LoVo (cell line): Measurements from ENCODE around the gene CCDC88C.

ENCODE experiments used
- DNase-seq: peaks from one replicate; pipeline ENCODE4 v3.0.0-alpha.2; 2016; ENCODE audit warnings: low spot score

Gene CCDC88C

GRCh38 chr14:91366749-91367148 lies 50.9 kb downstream of the CCDC88C start:
- DNase-seq, result no peak

DNA sequence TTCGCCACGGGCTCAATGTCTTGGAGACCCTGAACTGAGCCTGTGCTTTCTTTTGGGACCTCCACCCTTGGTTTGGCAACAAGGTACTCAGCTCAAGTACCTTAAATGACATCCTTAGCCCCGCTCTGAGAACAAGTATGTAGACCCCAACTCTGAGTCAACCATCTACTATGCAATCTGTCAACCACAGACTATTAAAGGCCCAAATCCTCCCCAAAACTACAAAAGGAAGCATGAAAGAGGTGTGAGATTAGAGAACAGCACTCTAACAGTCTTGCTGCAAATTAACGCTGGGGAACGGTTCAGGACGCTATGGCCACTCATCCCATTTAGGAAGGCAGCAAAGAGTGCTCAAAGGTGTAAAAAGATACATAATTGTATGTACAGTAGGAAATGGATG lies 52.1 kb downstream of the CCDC88C start:
- no peak for DNase-seq

DNA sequence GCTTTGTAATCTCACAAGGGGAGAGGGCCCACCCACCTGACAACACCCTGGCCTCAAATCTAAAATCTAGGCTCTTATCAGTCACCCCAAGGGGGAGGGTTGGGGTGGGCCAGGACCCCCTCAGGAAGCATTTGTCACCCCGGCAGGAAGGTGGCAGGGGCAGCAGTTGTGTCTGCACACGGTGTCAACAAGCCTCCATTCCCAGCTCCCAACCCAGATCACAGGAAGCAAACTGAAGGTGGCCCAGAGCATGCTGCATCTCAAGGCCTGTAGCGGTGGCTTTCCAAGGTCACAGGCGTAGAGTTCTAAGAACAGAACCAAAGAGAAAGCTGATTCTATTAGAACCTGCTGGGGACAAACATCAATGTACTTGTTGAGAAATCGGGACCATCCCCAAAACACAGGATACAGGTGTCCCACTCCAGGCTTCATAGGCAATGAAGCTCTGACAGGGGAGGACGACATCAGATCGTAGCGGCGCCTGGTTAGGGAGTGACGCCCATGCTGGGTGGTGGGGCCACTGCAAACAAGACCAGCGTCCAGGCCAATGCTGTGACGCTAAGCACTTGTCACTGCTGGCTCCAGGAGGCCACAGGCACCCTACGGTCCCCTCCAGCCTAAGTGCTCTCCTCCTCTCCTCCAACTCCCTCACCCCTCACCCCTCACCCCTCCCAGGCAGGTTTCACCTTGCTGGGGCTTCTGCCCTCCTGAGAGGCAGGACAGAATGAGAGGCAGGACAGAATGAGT lies 52.9 kb downstream of the CCDC88C start:
- no peak for DNase-seq

GRCh38 chr14:91363776-91364523 lies 53.7 kb downstream of the CCDC88C start:
- no peak for DNase-seq

- DNase-seq, result no peak
These were observed 56.3 kb downstream of the CCDC88C start for GRCh38 chr14:91361233-91361811.

DNA sequence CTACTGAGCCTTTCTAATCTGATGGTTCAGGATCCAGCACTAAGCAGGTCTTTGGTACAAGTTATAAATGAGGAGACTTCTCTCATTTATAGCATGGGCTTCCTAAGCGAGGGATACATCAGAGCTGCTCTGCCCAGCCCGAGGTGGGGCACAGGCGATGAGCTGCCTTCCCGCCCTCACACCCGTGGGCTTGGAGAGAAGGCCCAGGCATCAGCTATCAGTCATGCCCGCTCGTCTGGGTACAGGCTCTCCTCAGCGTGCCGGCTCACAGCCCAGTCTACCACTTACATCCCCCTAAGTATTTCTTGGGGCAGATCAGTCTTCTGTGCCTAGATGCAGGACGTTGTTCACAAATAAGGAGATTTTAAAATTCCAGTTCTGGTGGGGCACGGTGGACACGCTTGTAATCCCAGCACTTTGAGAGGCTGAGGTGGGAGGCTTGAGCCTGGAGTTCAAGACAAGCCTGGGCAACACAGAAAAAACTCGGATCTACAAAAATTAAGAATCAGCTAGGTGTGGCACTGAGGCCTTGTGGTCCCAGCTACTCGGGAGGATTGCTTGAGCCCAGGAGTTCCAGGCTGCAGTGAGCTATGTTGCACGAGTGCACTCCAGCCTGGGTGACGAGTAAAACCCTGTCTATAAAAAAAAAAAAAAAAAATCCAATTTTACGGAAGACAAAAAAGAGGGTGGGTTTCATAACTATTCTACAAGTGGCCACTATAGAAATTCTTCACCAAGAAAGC lies 57.0 kb downstream of the CCDC88C start:
- no peak for DNase-seq

GRCh38 chr14:91358654-91359220 lies 58.9 kb downstream of the CCDC88C start:
- no peak for DNase-seq

DNA sequence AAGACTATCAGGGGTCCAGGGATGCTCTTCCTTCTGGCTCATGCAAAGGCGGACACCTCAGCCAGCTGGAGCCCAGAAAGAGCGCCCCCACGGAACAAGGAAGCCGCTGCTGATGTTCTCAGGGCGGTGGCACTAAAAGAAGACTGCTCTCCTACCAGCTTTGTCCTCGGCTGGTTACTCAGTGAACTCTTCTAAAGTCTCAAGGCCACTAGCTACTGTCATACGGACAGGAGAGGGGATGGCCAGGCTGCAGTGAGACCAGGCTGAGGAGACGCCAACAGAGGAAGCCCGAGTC lies 59.6 kb downstream of the CCDC88C start:
- DNase-seq, result no peak

GRCh38 chr14:91357272-91358024 lies 60.2 kb downstream of the CCDC88C start:
- no peak for DNase-seq

GRCh38 chr14:91356181-91356763 lies 61.3 kb downstream of the CCDC88C start:
- DNase-seq, result no peak

DNA sequence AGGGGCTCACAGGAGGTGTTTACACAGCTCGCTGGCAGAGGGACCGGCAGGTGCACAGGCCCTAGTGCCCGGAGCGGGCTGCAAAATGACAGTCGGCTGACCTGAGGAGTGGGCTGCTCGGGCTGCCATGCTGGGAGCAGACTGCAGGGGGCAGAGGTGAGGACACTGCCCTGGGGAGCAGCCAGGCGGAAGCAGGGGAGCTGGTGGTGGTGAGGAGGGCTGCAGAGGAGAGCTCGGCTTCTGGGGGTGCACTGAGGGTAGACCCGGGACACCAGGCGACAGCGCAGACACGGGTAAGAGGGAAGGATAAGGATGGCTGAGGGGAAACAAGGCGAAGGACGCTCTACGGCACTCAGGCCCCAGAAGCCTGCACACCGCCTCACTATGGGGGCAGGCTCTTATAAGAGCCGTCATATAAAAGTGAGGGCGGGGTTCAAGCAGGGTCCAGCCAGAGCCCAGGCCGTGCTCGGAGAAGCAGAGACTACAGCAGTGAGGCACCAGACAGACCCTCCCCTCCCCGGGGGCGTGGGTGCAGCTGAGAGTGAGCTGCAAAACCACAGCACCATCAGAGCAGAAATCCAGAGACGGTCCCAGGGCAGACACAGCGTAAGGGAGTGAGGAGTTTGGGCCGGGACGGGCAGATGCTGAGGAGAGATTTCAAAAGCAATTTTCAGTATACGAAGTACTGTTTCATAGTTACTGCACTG lies 62.5 kb downstream of the CCDC88C start:
- DNase-seq, result no peak

DNA sequence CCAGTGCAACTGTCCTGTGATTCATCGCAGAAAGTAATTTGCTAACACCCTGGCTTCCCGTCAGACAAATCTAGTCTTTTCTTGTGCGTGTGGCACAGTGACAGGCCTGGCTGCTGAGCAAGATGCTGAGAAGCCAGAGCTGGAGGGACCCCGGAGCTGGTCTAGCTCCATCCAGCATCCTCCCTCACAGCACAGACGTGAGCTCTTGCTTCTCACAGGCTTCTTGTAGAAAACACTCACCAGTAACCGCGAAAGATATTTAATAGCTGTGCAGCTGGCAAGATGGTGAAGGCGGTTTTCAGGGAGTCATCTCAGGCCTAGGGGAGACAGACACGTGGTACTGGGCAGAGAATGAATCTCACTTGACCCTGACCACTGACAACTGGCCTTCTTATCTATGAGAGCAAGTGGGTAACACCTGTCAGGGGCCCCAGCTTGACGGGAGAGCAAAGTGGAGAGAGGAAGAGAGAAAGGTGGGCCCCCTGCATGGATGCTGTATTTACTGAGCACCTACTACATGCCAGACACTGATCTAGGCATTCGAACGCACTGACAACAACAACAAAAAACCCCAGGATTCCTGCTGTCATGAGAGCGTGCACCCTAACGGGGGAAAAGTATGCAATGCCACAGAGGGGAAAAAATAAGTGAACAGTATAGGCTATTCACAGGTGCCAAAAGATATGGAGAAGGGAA lies 63.3 kb downstream of the CCDC88C start:
- DNase-seq, result no peak

DNA sequence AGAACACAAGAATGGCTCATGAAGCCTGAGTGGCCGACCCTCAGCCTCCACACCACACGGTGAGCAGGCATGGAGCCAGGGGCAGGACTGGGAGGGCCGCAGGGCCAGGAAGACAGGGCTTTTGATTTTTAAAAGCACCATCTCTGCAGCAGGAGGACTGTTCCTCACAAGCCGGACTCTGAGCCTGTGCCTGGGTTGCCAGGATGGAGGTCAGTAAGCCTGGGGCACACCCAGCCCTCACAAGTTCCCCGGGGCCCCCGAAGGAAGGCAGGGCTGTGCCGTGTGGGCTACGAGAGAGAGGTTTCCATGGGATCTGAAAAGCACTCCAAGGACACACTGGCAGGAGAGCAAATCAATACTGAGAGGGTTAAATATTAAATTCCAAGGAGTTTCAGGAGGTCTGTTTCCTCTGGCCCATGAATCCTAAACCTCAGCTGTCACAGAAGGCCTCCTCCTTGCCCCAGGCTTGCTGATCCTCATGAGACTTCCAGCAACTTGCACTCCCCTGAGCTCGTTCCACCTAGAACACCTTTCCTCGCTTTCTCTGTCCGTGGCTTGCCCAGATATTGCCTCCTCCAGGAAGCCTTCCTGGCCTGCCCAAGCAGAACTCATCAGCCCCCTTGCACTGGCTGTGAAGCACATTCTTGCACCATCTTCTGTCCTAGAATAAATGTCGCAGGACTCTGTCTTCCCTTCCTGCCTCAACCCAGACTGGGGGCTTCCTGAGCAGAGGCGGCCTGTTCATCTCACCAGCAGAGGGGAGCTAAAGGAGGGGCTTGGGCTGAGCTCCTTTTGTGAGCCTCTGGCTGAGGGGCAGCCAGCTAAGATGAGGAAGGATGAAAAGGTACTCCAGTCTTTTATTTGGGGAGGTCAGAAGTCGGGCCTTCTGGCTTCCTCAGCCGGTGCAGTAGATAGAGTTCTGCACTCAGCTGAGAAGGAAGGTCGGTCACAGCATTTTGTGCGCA lies 64.6 kb downstream of the CCDC88C start:
- DNase-seq, result no peak

DNA sequence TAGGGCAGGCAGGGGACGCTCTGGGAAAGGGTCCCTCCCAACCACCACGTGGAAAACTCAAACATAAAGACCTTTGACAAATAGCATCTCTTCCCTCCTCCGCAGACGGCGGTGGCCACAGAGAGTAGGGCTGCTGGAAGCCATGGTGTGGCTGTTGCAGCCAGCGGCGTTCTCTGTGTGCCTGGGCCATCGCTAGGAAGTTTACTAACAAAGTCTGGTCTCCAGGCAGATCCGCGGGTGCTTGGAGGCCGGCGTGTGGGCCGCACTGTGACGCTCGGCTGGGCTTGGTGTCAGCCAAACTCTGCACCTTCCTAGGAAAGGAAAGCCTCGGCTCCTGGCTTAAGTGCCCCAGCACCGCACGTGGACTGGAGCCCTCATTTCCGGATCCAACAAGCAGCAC lies 65.6 kb downstream of the CCDC88C start:
- DNase-seq, result no peak

DNA sequence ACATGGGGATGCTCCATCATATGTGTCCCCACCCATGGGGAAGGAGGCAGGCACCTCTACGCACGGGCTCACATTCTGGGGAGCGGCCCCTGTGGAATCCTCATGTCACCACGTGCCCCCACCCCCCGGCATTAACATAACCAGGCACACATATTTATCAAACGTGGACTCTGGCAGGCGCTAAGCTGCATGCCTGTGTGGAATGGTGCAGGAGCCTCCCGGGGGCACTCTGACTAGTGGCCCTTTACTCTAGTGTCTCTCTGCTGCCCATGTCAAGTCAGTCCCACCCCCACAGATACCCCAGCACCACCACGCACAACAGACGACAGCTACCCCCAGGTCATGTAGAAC lies 66.1 kb downstream of the CCDC88C start:
- no peak for DNase-seq

DNA sequence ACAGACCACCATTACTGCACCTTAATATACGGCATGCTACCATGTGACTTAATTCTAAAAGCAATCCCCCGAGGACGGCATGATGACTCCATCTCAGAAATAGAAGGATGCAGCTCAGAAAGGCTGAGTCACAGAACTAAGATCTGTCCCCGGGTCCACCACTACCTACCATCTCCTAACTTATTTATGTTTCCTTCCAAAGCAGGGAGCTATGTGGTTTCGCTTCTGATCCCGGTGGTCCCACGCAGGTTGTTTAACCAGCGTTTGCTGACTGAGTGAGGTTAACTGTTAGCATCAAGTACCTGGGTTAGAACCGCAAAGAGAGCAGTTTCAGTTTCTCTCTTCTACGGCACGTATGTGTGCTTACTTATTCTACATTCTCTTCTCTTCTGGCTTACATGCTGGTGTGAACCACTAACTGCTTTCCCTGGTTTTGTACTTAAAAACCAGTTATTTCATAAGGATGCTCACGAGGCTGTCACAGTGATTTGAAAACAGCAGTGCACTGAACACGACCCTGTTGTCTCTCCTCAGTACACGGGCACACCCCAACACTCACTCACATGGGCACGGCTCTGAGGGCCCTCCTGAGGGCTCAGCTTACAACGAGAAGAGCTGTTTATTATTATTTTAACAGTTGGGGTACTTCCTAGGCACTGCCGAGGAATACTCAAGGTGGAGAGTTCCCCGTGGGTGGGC lies 66.7 kb downstream of the CCDC88C start:
- no peak for DNase-seq

GRCh38 chr14:91350483-91350812 lies 67.2 kb downstream of the CCDC88C start:
- DNase-seq, result no peak

DNA sequence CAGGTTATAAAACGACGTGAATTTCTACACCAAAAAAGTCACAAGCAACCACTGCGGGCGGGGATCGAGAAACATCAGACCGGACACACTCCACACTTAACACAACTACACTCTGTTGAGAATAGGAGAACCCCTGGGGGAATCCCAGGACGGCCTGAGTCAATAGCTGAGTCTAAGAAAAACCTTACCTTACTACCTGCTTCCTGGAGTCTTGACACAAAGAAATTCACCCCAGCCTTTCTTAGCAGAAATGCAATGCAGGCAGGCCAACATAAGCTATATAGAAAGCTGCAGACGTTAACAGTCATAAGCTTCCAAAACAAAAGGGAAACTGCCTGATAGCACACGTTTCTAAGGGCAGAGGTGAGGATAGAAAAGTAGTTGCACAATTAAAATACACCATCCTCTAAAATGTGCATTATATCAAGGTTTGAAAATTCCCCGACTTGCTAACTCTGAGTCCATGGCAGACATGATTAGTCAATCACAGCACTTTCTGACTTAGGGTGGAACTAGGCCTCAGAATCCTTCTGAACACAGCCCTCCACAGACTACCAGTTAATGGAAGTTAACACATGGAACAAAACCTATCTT lies 68.0 kb downstream of the CCDC88C start:
- DNase-seq, result no peak
